ENCODE results near the gene CLNK.

DNA sequence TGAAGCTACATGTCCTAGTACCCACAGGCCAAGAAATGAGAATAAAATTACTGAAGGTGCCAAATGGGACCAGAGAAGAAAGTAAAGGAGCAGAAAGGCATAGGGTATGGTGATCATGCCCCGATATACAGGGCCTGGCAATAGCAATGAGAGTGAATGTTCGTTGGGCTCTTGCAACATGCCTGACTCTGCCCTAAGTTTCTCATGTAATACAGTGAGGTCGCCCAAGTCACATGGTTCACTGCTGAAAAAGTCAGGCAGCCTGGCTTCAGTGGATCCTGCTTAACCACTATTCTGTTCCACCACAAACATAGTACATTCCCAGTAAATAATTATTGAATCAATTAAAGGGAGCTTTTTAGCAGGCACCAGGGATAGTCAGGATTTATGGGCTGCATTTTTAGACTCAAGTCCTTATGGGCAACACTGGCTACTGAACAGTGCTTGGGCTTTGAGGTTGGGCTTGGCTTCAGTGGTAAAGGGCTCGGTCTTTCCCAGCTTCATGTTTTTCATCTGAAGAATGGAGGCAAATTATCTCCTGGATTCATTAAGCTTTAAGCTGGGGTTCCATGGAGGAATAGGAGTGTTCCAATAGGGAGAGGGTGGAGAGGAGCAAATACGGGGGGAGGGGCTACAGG lies 160.3 kb downstream of the CLNK start:
- no peak for TF ChIP-seq POLR2AphosphoS5 (IDR thresholded peaks at IDR 0.05)
- TF ChIP-seq, protein P1, sequence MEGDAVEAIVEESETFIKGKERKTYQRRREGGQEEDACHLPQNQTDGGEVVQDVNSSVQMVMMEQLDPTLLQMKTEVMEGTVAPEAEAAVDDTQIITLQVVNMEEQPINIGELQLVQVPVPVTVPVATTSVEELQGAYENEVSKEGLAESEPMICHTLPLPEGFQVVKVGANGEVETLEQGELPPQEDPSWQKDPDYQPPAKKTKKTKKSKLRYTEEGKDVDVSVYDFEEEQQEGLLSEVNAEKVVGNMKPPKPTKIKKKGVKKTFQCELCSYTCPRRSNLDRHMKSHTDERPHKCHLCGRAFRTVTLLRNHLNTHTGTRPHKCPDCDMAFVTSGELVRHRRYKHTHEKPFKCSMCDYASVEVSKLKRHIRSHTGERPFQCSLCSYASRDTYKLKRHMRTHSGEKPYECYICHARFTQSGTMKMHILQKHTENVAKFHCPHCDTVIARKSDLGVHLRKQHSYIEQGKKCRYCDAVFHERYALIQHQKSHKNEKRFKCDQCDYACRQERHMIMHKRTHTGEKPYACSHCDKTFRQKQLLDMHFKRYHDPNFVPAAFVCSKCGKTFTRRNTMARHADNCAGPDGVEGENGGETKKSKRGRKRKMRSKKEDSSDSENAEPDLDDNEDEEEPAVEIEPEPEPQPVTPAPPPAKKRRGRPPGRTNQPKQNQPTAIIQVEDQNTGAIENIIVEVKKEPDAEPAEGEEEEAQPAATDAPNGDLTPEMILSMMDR (IDR thresholded peaks at IDR 0.05), result no peak
- TF ChIP-seq POLR2A (IDR thresholded peaks at IDR 0.05), result no peak
- no peak for TF ChIP-seq EP300 (IDR thresholded peaks at IDR 0.05)
